ENCODE measurements around the gene DOCK3.
A peak's percentile ranks its signal among the peaks of the same experiment; 100 is the strongest.
"Not testable (repeated sequence)": the region's sequence is repeated elsewhere in the genome, so short reads cannot be mapped to it uniquely, and the experiment has no call there.

The DOCK3 gene

GRCh38 chr3:51224843-51225242 is 550.1 kb downstream of the DOCK3 start:
- no peak for DNase-seq (ENCODE audit: low read depth)

GRCh38 chr3:51242939-51243338 is 568.2 kb downstream of the DOCK3 start:
- no peak for DNase-seq (ENCODE audit: low read depth)

- DNase-seq (ENCODE audit: low read depth) = no peak
Measured at GRCh38 chr3:51243924-51244323, 569.2 kb downstream of the DOCK3 start.

- no peak for DNase-seq (ENCODE audit: low read depth)
Measured at GRCh38 chr3:51245867-51246266, 571.1 kb downstream of the DOCK3 start.

- DNase-seq (ENCODE audit: low read depth) = no peak
Measured at GRCh38 chr3:51257870-51258269, 583.1 kb downstream of the DOCK3 start.

- DNase-seq (ENCODE audit: low read depth) = not testable (repeated sequence)
Measured at GRCh38 chr3:51264166-51264565, 589.4 kb downstream of the DOCK3 start.

- no peak for DNase-seq (ENCODE audit: low read depth)
Measured at GRCh38 chr3:51268132-51268531, 593.4 kb downstream of the DOCK3 start.

- no peak for DNase-seq (ENCODE audit: low read depth)
Measured at GRCh38 chr3:51269466-51269865, 594.7 kb downstream of the DOCK3 start.

- no peak for DNase-seq (ENCODE audit: low read depth)
Measured at GRCh38 chr3:51270559-51270958, 595.8 kb downstream of the DOCK3 start.

GRCh38 chr3:51271172-51271571 is 596.4 kb downstream of the DOCK3 start:
- DNase-seq (ENCODE audit: low read depth) = no peak

- DNase-seq (ENCODE audit: low read depth) = no peak
Measured at GRCh38 chr3:51274052-51274451, 599.3 kb downstream of the DOCK3 start.

GRCh38 chr3:51275111-51275805 is 600.5 kb downstream of the DOCK3 start:
- no peak for DNase-seq (ENCODE audit: low read depth)

GRCh38 chr3:51276046-51276445 is 601.3 kb downstream of the DOCK3 start:
- no peak for DNase-seq (ENCODE audit: low read depth)

- DNase-seq (ENCODE audit: low read depth) = no peak
Measured at GRCh38 chr3:51279448-51279847, 604.7 kb downstream of the DOCK3 start.

GRCh38 chr3:51280176-51280575 is 605.4 kb downstream of the DOCK3 start:
- DNase-seq (ENCODE audit: low read depth) = no peak

- DNase-seq (ENCODE audit: low read depth) = no peak
Measured at GRCh38 chr3:51282931-51283330, 608.2 kb downstream of the DOCK3 start.

GRCh38 chr3:51283421-51283820 is 608.7 kb downstream of the DOCK3 start:
- no peak for DNase-seq (ENCODE audit: low read depth)

GRCh38 chr3:51295625-51296024 is 620.9 kb downstream of the DOCK3 start:
- no peak for DNase-seq (ENCODE audit: low read depth)

- DNase-seq (ENCODE audit: low read depth) = no peak
Measured at GRCh38 chr3:51297333-51297732, 622.6 kb downstream of the DOCK3 start.

- no peak for DNase-seq (ENCODE audit: low read depth)
Measured at GRCh38 chr3:51304230-51304629, 629.5 kb downstream of the DOCK3 start.

GRCh38 chr3:51306093-51306492 is 631.4 kb downstream of the DOCK3 start:
- no peak for DNase-seq (ENCODE audit: low read depth)

- no peak for DNase-seq (ENCODE audit: low read depth)
Measured at GRCh38 chr3:51307458-51307857, 632.7 kb downstream of the DOCK3 start.

GRCh38 chr3:51307945-51308607 is 633.3 kb downstream of the DOCK3 start:
- DNase-seq (ENCODE audit: low read depth) = not testable (repeated sequence)

GRCh38 chr3:51311055-51311454 is 636.3 kb downstream of the DOCK3 start:
- peak; percentile 7 for DNase-seq (ENCODE audit: low read depth)

All from CMK (cell line).